Vagina (tissue), 2 donors: Measurements from ENCODE around the gene FBXO48.

Source experiments
- CTCF ChIP-seq, 3 experiments: fragments of 450-650 bp in 2 of 3; fragments of 200-600 bp in 1 of 3; sonication (generic) in 1 of 3; IDR thresholded peaks; one replicate each; pipeline ENCODE4 v1.5.1; 2017 to 2019; ENCODE audit warnings: antibody characterized with exemption in 3 of 3, mild to moderate bottlenecking in 2 of 3, moderate library complexity in 2 of 3
- POLR2AphosphoS5 ChIP-seq, 2 donors: sonication (generic); formaldehyde crosslinking; IDR thresholded peaks; one replicate each; pipeline ENCODE4 v1.9.0; 2017; ENCODE audit warnings: antibody characterized with exemption in 2 of 2, mild to moderate bottlenecking in 2 of 2, low read depth in 1 of 2; ENCODE audit not compliant: insufficient read depth in 1 of 2

- TF ChIP-seq POLR2AphosphoS5 (IDR thresholded peaks at IDR 0.05; ENCODE audit: insufficient read depth in 1 of 2, low read depth in 1 of 2) (no peak), CTCF (IDR thresholded peaks at IDR 0.05) (no peak)
Observed at GRCh38 chr2:68500649-68501048, 33.6 kb upstream of the FBXO48 start.
